ENCODE results near the gene KRT85. TPM values are rescaled to one million over a fixed set of nuclear protein-coding genes. Genes with fewer than 3 reads are reported as not detected.
A peak's percentile ranks its signal among the peaks of the same experiment; 100 is the strongest.

KRT85 gene
- total RNA-seq, 1 donor from 2014 or later, result not detected

GRCh38 chr12:52364901-52365489 is 2.3 kb downstream of the KRT85 start:
- no peak for ATAC-seq

- no peak for ATAC-seq
These were observed 3.2 kb downstream of the KRT85 start for GRCh38 chr12:52364061-52364460.

GRCh38 chr12:52363111-52363679 is 4.1 kb downstream of the KRT85 start:
- ATAC-seq, result no peak

- no peak for ATAC-seq
These were observed 5.1 kb downstream of the KRT85 start for GRCh38 chr12:52362118-52362726.

- ATAC-seq, result no peak
These were observed 5.7 kb downstream of the KRT85 start for GRCh38 chr12:52361553-52361952.

GRCh38 chr12:52360663-52361271 is 6.5 kb downstream of the KRT85 start:
- ATAC-seq, result peak; percentile 68

- no peak for ATAC-seq
These were observed 7.1 kb downstream of the KRT85 start for GRCh38 chr12:52360106-52360662.

GRCh38 chr12:52359621-52360061 is 7.6 kb downstream of the KRT85 start:
- no peak for ATAC-seq

GRCh38 chr12:52358575-52359350 is 8.5 kb downstream of the KRT85 start:
- no peak for ATAC-seq

- no peak for ATAC-seq
These were observed 10.3 kb downstream of the KRT85 start for GRCh38 chr12:52356762-52357580.

- no peak for ATAC-seq
These were observed 11.1 kb downstream of the KRT85 start for GRCh38 chr12:52356031-52356761.

- ATAC-seq, result no peak
These were observed 12.1 kb downstream of the KRT85 start for GRCh38 chr12:52355176-52355575.

- ATAC-seq, result no peak
These were observed 13.1 kb downstream of the KRT85 start for GRCh38 chr12:52354200-52354599.

GRCh38 chr12:52353766-52354165 is 13.5 kb downstream of the KRT85 start:
- ATAC-seq, result no peak

GRCh38 chr12:52352951-52353350 is 14.3 kb downstream of the KRT85 start:
- ATAC-seq, result no peak

- ATAC-seq, result no peak
These were observed 15.9 kb downstream of the KRT85 start for GRCh38 chr12:52351196-52352059.

- ATAC-seq, result no peak
These were observed 16.5 kb downstream of the KRT85 start for GRCh38 chr12:52350786-52351185.

- ATAC-seq, result no peak
These were observed 17.2 kb downstream of the KRT85 start for GRCh38 chr12:52350021-52350620.

- no peak for ATAC-seq
These were observed 18.1 kb downstream of the KRT85 start for GRCh38 chr12:52349196-52349595.

Measured in esophagus mucosa (tissue), 1 donor.